ENCODE data around the gene PRKAA1. TPM values are rescaled to one million over a fixed set of nuclear protein-coding genes. Genes with fewer than 3 reads are reported as not detected.

PRKAA1 gene
- total RNA-seq, 1 donor from 2014 or later = 65.6 TPM

- Histone ChIP-seq H3K9me3 (ENCODE audit: insufficient read depth, low read depth, low read length) (no peaks in the 10 kb centered on the region), H4K20me1 (ENCODE audit: insufficient read depth, low read length) (peaks cover 36% of the 10 kb centered on the region), H3K4me2 (ENCODE audit: low read length) (no peak overlapping the region), H2AFZ (ENCODE audit: low read depth, low read length) (no peak overlapping the region), H3K36me3 (ENCODE audit: insufficient read depth, low read length) (peaks cover 32% of the 10 kb centered on the region), H3K27me3 (ENCODE audit: insufficient read depth, low read length) (no peaks in the 10 kb centered on the region), H3K4me3 (ENCODE audit: insufficient read depth, low read depth, low read length) (no peak overlapping the region), H3K79me2 (ENCODE audit: insufficient read depth, low read length) (no peaks in the 10 kb centered on the region), H3K27ac (ENCODE audit: low read depth, low read length) (no peak overlapping the region), H3K9ac (ENCODE audit: low read length) (no peak overlapping the region), H3K4me1 (ENCODE audit: insufficient read depth, low read length) (no peaks in the 10 kb centered on the region)
- Mint-ChIP-seq H3K36me3 (ENCODE audit: low read depth, unreplicated experiment) (peaks cover 17% of the 10 kb centered on the region), H3K4me1 (ENCODE audit: low read depth, unreplicated experiment) (peaks cover 16% of the 10 kb centered on the region), H3K4me3 (ENCODE audit: unreplicated experiment) (no peak overlapping the region), H3K9me3 (ENCODE audit: unreplicated experiment) (no peaks in the 10 kb centered on the region), H3K27me3 (ENCODE audit: low read depth, unreplicated experiment) (no peaks in the 10 kb centered on the region), H3K27ac (ENCODE audit: unreplicated experiment) (no peak overlapping the region)
- TF ChIP-seq CTCF (IDR thresholded peaks at IDR 0.05; ENCODE audit: insufficient read depth, low read depth, low read length) = no peak
- no peak for TF ChIP-seq EZH2 (IDR thresholded peaks at IDR 0.05; ENCODE audit: insufficient read depth, low read length)
- DNase-seq (ENCODE audit: low read depth) = no peak
- no peak for FAIRE-seq
Measured at GRCh38 chr5:40823459-40823858, 25.3 kb upstream of the PRKAA1 start.

GRCh38 chr5:40813698-40814281 lies 15.6 kb upstream of the PRKAA1 start:
- H3K4me2 ChIP-seq (ENCODE audit: low read length) = no peak overlapping the region
- Mint-ChIP-seq H3K27ac (ENCODE audit: unreplicated experiment) (no peak overlapping the region), H3K9me3 (ENCODE audit: unreplicated experiment) (no peaks in the 10 kb centered on the region), H3K4me1 (ENCODE audit: low read depth, unreplicated experiment) (peaks cover under 1% of the 10 kb centered on the region), H3K27me3 (ENCODE audit: low read depth, unreplicated experiment) (no peaks in the 10 kb centered on the region), H3K36me3 (ENCODE audit: low read depth, unreplicated experiment) (no peaks in the 10 kb centered on the region), H3K4me3 (ENCODE audit: unreplicated experiment) (no peak overlapping the region)
- H3K79me2 ChIP-seq (ENCODE audit: insufficient read depth, low read length) = no peaks in the 10 kb centered on the region
- FAIRE-seq (peak; percentile 32), DNase-seq (ENCODE audit: low read depth) (no peak)
- H4K20me1 ChIP-seq (ENCODE audit: insufficient read depth, low read length) = no peaks in the 10 kb centered on the region
- no peak overlapping the region for H2AFZ ChIP-seq (ENCODE audit: low read depth, low read length)
- H3K27ac ChIP-seq (ENCODE audit: low read depth, low read length) = no peak overlapping the region
- TF ChIP-seq EZH2 (IDR thresholded peaks at IDR 0.05; ENCODE audit: insufficient read depth, low read length) = no peak
- no peak overlapping the region for H3K9ac ChIP-seq (ENCODE audit: low read length)
- no peaks in the 10 kb centered on the region for H3K9me3 ChIP-seq (ENCODE audit: insufficient read depth, low read depth, low read length)
- H3K4me3 ChIP-seq (ENCODE audit: insufficient read depth, low read depth, low read length) = no peak overlapping the region
- H3K27me3 ChIP-seq (ENCODE audit: insufficient read depth, low read length) = no peaks in the 10 kb centered on the region
- H3K36me3 ChIP-seq (ENCODE audit: insufficient read depth, low read length) = no peaks in the 10 kb centered on the region
- peaks cover under 1% of the 10 kb centered on the region for H3K4me1 ChIP-seq (ENCODE audit: insufficient read depth, low read length)

GRCh38 chr5:40812125-40812524 lies 14.0 kb upstream of the PRKAA1 start:
- peaks cover 10% of the 10 kb centered on the region for H3K4me1 ChIP-seq (ENCODE audit: insufficient read depth, low read length)
- H3K4me3 ChIP-seq (ENCODE audit: insufficient read depth, low read depth, low read length) = no peak overlapping the region
- no peaks in the 10 kb centered on the region for H3K27me3 ChIP-seq (ENCODE audit: insufficient read depth, low read length)
- H3K9me3 Mint-ChIP-seq (ENCODE audit: unreplicated experiment) = no peaks in the 10 kb centered on the region
- H3K9me3 ChIP-seq (ENCODE audit: insufficient read depth, low read depth, low read length) = no peaks in the 10 kb centered on the region
- H3K4me1 Mint-ChIP-seq (ENCODE audit: low read depth, unreplicated experiment) = peaks cover 10% of the 10 kb centered on the region
- H3K4me2 ChIP-seq (ENCODE audit: low read length) = no peak overlapping the region
- no peak overlapping the region for H3K4me3 Mint-ChIP-seq (ENCODE audit: unreplicated experiment)
- H3K79me2 ChIP-seq (ENCODE audit: insufficient read depth, low read length) = no peaks in the 10 kb centered on the region
- H3K36me3 ChIP-seq (ENCODE audit: insufficient read depth, low read length) = no peaks in the 10 kb centered on the region
- no peaks in the 10 kb centered on the region for H4K20me1 ChIP-seq (ENCODE audit: insufficient read depth, low read length)
- TF ChIP-seq CTCF (IDR thresholded peaks at IDR 0.05; ENCODE audit: insufficient read depth, low read depth, low read length) = no peak
- no peak for TF ChIP-seq EZH2 (IDR thresholded peaks at IDR 0.05; ENCODE audit: insufficient read depth, low read length)
- no peaks in the 10 kb centered on the region for H3K36me3 Mint-ChIP-seq (ENCODE audit: low read depth, unreplicated experiment)
- H3K27ac Mint-ChIP-seq (ENCODE audit: unreplicated experiment) = no peak overlapping the region
- no peaks in the 10 kb centered on the region for H3K27me3 Mint-ChIP-seq (ENCODE audit: low read depth, unreplicated experiment)
- H2AFZ ChIP-seq (ENCODE audit: low read depth, low read length) = no peak overlapping the region
- H3K9ac ChIP-seq (ENCODE audit: low read length) = no peak overlapping the region
- DNase-seq (ENCODE audit: low read depth) (no peak), FAIRE-seq (no peak)
- no peak overlapping the region for H3K27ac ChIP-seq (ENCODE audit: low read depth, low read length)

All from astrocyte (in vitro differentiated cells and primary cell).